Smooth muscle cell of bladder (primary cell): ENCODE measurements around the gene ACTR3. TPM values are rescaled to one million over a fixed set of nuclear protein-coding genes. Genes with fewer than 3 reads are reported as not detected.

Experiments
- total RNA-seq: library from RNA; depleted of rRNA; stranded (reverse); fragments of >200 nt; gene quantifications from 2 replicates; pipeline ENCODE4 v1.2.3, GENCODE V29; 2014

ACTR3 gene
- 143 and 198 TPM in 2 replicates for total RNA-seq

GRCh38 chr2:113889471-113890252, at the start of gene ACTR3:
Gene ACTR3, plus strand, starts transcription at chr2:113890089. Its CDS starts 191 bp downstream, at chr2:113890280.

Other genes with a start within 250 kb of the ACTR3 start
- gene SLC35F5, start 133.4 kb upstream of the ACTR3 start, total RNA-seq: 117 and 189 TPM in 2 replicates